Subcutaneous adipose tissue (tissue), 4 donors: Measurements from ENCODE around the gene ARID1A. TPM values are rescaled to one million over a fixed set of nuclear protein-coding genes. Genes with fewer than 3 reads are reported as not detected.

Source experiments
- CTCF ChIP-seq: fragments of 450-650 bp; IDR thresholded peaks from one replicate; pipeline ENCODE4 v1.5.1; 2016; ENCODE audit warnings: low read depth, mild to moderate bottlenecking, control low read depth, antibody characterized with exemption, moderate library complexity
- total RNA-seq, 4 donors: library from RNA; depleted of rRNA; stranded (reverse); fragments of >200 nt; gene quantifications; one replicate each; pipeline ENCODE4 v1.1.0, GENCODE V29; 2016

The ARID1A gene
- total RNA-seq, 4 donors from 2014 or later: 25.1 to 50.7 (median 31.3) TPM

DNA sequence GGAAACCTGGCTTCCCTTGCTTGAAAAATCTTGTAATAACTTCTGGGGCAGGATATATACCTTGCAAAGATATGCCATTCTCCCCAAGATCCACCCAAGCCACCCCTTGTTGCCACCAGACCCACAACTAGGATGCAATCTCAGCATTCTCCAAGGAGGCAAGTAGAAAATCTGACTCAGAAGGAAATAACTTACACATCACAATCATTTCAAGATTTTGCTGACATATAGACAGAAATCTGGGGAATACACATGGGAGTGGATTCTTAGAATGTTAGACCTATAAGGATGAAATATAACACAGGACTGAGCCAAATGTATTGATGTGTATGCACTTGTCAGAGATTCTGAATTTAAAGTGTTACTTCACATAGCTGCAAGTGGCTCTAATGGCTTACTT, 115.9 kb downstream of the ARID1A start:
- no peak for TF ChIP-seq CTCF

GRCh38 chr1:26814377-26814776, 118.6 kb downstream of the ARID1A start:
- no peak for TF ChIP-seq CTCF

DNA sequence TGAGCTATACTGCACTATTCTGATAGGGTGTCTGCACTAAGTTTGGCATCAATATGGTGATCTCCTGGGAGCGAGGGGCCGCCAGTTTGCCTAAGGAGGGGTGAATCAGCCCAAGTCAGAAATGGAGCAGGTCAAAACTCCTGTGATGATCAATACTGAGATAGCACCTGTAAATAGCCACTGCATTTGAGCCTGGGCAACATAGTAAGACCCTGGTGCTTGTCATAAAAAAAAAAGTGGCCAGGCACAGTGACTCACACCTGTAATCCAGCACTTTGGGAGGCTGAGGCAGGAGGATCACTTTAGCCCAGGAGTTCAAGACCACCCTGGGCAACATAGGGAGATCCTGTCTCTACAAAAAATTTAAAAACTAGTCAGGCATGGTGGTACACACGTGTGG, 119.1 kb downstream of the ARID1A start:
- no peak for TF ChIP-seq CTCF

DNA sequence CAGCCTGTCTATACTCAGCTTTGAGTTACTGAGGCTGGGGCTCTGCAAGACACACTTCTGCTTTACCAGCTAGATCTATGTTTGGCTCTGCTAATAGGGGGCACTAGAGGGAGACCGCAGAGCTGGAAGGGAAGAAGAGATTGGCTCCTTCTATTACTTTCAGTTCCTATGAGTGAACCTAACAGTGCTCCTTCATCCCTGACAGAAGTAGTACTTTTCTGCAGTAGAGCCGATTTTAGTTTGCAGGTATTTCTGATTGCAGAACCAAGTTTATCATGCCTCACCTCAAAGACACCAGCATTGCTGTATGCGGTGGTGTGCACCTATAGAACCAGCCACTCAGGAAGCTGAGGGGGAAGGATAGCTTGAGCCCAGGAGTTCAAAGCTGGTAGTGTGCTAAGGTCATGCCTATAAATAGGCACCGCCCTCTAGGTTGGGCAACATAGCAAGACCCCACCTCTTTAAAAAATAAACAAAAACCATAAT, 125.0 kb downstream of the ARID1A start:
- TF ChIP-seq CTCF: no peak

GRCh38 chr1:26822737-26823395, 127.1 kb downstream of the ARID1A start:
- TF ChIP-seq CTCF: no peak

DNA sequence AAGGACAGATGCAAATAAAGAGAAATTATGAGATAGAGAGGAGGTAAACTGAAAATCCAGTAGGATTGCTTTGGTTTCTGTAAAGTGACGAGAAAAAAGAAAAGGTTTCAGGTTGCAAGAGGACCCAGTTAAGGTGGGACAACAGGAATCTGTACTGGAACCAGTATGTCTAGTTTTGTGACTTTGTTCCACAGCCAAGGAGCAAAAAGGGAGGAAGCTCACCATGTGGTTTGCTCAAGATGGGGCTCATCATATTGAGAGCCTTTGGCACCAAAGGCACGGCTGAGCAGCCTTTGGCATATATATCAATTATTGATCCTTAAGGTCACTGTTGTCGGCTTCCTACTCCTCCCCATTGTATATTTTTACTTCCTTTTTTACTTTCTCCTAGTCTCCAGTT, 128.9 kb downstream of the ARID1A start:
- TF ChIP-seq CTCF: no peak

GRCh38 chr1:26826261-26827105, 130.7 kb downstream of the ARID1A start, which contains the start of gene ZDHHC18:
ZDHHC18 (plus strand) TSS chr1:26826688; CDS start chr1:26826805, 117 bp downstream.
- no peak for TF ChIP-seq CTCF
